Fibroblast of lung (primary cell): Measurements from ENCODE around the gene CCDC88C. TPM values are rescaled to one million over a fixed set of nuclear protein-coding genes. Genes with fewer than 3 reads are reported as not detected.

ENCODE experiments used
- DNase-seq, 2 donors: peaks; one replicate each; pipeline versions ENCODE4 v3.0.0 to v3.0.0-alpha.2; 2010; ENCODE audit warnings: low read depth in 2 of 2
- H2AFZ ChIP-seq: 2 replicates; pipeline ENCODE4 v1.5.1; 2012; ENCODE audit warnings: low read length, control low read depth, inconsistent platforms
- H3K27ac ChIP-seq: 2 replicates; pipeline ENCODE4 v1.5.1; 2011; ENCODE audit warnings: low read length, control low read depth; ENCODE audit not compliant: insufficient read depth
- H3K27me3 ChIP-seq: 2 replicates; pipeline ENCODE4 v1.5.1; 2011; ENCODE audit warnings: mild to moderate bottlenecking, low read length; ENCODE audit not compliant: control insufficient read depth, insufficient read depth
- H3K36me3 ChIP-seq: 2 replicates; pipeline ENCODE4 v1.5.1; 2011; ENCODE audit warnings: low read length; ENCODE audit not compliant: control insufficient read depth, insufficient read depth
- H3K4me1 ChIP-seq: 2 replicates; pipeline ENCODE4 v1.5.1; 2011; ENCODE audit warnings: low read length; ENCODE audit not compliant: control insufficient read depth, insufficient read depth; ENCODE audit errors: extremely low read depth
- H3K4me2 ChIP-seq: 2 replicates; pipeline ENCODE4 v1.5.1; 2011; ENCODE audit warnings: low read length, control low read depth; ENCODE audit not compliant: insufficient read depth; ENCODE audit errors: extremely low read depth
- H3K4me3 ChIP-seq, 4 experiments: fragments of 200-600 bp in 1 of 4; sonication (generic) in 1 of 4; replicated peaks in 1 of 4; 2 replicates each; pipeline ENCODE4 v1.5.1; 2011 to 2016; ENCODE audit warnings: low read length in 4 of 4, low read depth in 3 of 4, mild to moderate bottlenecking in 3 of 4, control low read depth in 2 of 4, inconsistent platforms in 1 of 4, mixed read lengths in 1 of 4; ENCODE audit not compliant: insufficient read depth in 1 of 4; ENCODE audit errors: control extremely low read depth in 1 of 4
- H3K79me2 ChIP-seq: 2 replicates; pipeline ENCODE4 v1.5.1; 2012; ENCODE audit warnings: mild to moderate bottlenecking, low read length, inconsistent platforms; ENCODE audit not compliant: control insufficient read depth, insufficient read depth
- H3K9ac ChIP-seq: 2 replicates; pipeline ENCODE4 v1.5.1; 2011; ENCODE audit warnings: mild to moderate bottlenecking, low read length, control low read depth; ENCODE audit not compliant: insufficient read depth
- H3K9me3 ChIP-seq: 2 replicates; pipeline ENCODE4 v1.5.1; 2012; ENCODE audit warnings: low read depth, low read length; ENCODE audit not compliant: control insufficient read depth, insufficient read depth
- H4K20me1 ChIP-seq: 2 replicates; pipeline ENCODE4 v1.5.1; 2011; ENCODE audit warnings: low read length; ENCODE audit not compliant: control insufficient read depth, insufficient read depth; ENCODE audit errors: extremely low read depth
- EZH2 ChIP-seq: IDR thresholded peaks from 2 replicates; pipeline ENCODE4 v1.5.1; 2012; ENCODE audit warnings: low read length, control low read depth, mild to moderate bottlenecking; ENCODE audit errors: missing control alignments
- polyA plus RNA-seq, 2 donors: library from polyadenylated mRNA; depleted of rRNA in 1 of 2; stranded (reverse) in 1 of 2; unstranded in 1 of 2; fragments of >200 nt; gene quantifications; 2 replicates each; pipeline ENCODE4 v1.2.1, GENCODE V29; 2011 to 2012; ENCODE audit warnings: missing spikeins in 1 of 2
- total RNA-seq: library from RNA; depleted of rRNA; stranded (reverse); fragments of >200 nt; gene quantifications from 2 replicates; pipeline ENCODE4 v1.2.1, GENCODE V29; 2014
- TF ChIP-seq, protein P1 (sequence below), 2 donors: IDR thresholded peaks in 1 of 2; conservative IDR thresholded peaks in 1 of 2; 1 replicate in 1 of 2; 2 replicates in 1 of 2; pipeline ENCODE4 v1.5.1; 2011 to 2012; ENCODE audit warnings: low read length in 2 of 2, control low read depth in 1 of 2, inconsistent platforms in 1 of 2, low read depth in 1 of 2, mild to moderate bottlenecking in 1 of 2

The CCDC88C gene
- total and polyA plus RNA-seq, 2 donors (not counting 1 experiment from before 2014, with no cell fraction given): 0.02 to 0.17 TPM

DNA sequence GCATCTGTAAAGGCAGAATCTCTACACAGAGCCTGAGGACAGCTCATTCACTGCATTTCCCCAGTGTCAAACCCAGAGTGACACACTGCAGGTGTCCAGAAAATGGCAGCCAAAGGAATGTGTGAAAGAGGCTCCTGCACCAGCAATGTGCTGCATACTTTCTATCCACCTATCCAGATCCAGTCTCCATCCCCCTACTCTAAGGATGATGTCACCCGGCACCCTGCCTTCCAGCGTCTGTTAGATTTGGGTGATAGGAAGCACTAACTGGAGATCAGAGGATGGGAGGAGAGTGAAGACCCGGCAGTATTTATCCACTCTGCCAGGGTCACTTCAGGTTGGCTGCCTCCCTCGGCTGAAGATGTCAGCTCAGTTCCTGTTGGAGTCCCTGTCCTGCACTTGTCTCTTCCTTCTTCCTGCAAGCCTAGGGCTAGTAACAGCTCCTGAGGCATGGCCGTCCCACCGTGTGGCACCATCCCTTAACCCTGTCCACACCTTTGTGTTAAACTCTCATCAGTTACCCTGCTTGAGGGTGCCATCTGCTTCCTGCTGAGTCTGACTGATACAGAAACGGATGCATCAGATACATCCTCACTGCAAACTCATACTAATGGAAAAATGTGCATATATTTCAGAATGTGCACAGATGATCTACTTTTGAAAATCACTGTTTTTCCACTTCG lies 160.2 kb downstream of the CCDC88C start:
- no peak for DNase-seq
- H3K4me2 ChIP-seq: no peak overlapping the region
- no peak overlapping the region for H2AFZ ChIP-seq
- H3K79me2 ChIP-seq: no peaks in the 10 kb centered on the region
- H3K4me1 ChIP-seq: no peaks in the 10 kb centered on the region
- TF ChIP-seq, protein P1, sequence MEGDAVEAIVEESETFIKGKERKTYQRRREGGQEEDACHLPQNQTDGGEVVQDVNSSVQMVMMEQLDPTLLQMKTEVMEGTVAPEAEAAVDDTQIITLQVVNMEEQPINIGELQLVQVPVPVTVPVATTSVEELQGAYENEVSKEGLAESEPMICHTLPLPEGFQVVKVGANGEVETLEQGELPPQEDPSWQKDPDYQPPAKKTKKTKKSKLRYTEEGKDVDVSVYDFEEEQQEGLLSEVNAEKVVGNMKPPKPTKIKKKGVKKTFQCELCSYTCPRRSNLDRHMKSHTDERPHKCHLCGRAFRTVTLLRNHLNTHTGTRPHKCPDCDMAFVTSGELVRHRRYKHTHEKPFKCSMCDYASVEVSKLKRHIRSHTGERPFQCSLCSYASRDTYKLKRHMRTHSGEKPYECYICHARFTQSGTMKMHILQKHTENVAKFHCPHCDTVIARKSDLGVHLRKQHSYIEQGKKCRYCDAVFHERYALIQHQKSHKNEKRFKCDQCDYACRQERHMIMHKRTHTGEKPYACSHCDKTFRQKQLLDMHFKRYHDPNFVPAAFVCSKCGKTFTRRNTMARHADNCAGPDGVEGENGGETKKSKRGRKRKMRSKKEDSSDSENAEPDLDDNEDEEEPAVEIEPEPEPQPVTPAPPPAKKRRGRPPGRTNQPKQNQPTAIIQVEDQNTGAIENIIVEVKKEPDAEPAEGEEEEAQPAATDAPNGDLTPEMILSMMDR (conservative IDR thresholded peaks at IDR 0.05 in 1 of 2, IDR thresholded peaks at IDR 0.05 in 1 of 2; ENCODE audit: low read depth in 1 of 2, low read length in 2 of 2): no peak
- no peak overlapping the region for H3K27ac ChIP-seq
- no peaks in the 10 kb centered on the region for H4K20me1 ChIP-seq
- H3K9ac ChIP-seq: no peak overlapping the region
- H3K36me3 ChIP-seq: no peaks in the 10 kb centered on the region
- no peak overlapping the region for H3K4me3 ChIP-seq
- H3K27me3 ChIP-seq: no peaks in the 10 kb centered on the region
- no peaks in the 10 kb centered on the region for H3K9me3 ChIP-seq

DNA sequence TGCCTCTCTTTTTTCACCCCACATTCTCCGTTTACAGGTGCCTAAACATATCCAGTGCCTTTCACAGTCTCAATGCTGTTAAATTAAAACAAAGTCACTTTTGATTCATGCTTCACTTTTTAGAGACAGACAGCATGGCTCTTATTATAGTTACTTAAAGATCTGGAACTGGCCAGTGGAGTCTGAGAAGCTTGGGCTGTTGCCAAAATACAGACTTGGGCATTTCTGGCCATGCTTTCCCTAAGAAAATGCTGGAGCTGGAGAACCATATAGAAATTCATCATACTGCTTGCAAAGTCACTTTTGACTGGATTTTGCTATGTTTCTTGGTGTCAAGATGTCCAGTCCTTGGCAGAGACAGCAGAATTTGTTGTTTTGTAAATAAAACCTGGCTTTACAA lies 161.0 kb downstream of the CCDC88C start:
- Histone ChIP-seq H4K20me1 (no peaks in the 10 kb centered on the region), H3K27ac (no peak overlapping the region), H3K79me2 (no peaks in the 10 kb centered on the region), H2AFZ (no peak overlapping the region), H3K9me3 (no peaks in the 10 kb centered on the region), H3K4me2 (no peak overlapping the region), H3K4me3 (no peak overlapping the region), H3K9ac (no peak overlapping the region), H3K27me3 (no peaks in the 10 kb centered on the region), H3K36me3 (no peaks in the 10 kb centered on the region), H3K4me1 (no peaks in the 10 kb centered on the region)
- TF ChIP-seq, protein P1 (conservative IDR thresholded peaks at IDR 0.05 in 1 of 2, IDR thresholded peaks at IDR 0.05 in 1 of 2; ENCODE audit: low read depth in 1 of 2, low read length in 2 of 2): no peak
- no peak for TF ChIP-seq EZH2
- no peak for DNase-seq

DNA sequence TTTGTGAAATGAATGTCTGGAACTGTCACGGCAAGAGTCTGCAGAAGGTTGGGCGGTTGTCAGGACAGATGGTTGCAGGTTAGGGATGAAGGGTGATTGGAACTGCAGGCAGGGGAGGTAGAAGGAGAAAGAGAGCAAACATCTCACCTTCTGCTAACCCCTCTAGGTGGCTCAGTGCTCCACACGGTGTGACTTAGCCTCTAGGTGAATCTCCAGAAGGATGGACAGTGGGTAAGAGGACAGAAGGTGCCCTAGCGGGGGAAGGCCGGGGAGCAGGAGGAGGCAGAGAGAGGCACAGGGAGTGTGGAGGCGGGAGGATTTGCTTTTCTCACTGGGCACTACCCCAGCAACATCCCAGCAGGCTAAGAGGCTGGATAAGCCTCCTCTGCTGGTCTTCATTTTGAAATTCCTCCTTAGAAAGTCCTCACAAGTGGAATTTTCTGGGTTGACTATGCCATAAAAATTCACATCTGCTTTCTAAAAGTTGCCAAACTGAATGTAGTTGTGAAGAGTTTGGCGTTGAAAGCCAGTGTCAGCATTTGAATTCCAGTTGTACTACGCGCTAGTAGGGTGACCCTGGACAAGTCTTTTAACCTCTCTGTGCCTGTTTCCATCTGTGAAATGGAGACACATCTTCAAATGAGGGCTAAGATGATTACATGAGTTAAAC lies 162.5 kb downstream of the CCDC88C start:
- no peaks in the 10 kb centered on the region for H3K9me3 ChIP-seq
- H3K9ac ChIP-seq: no peak overlapping the region
- no peaks in the 10 kb centered on the region for H3K27me3 ChIP-seq
- H3K4me1 ChIP-seq: peaks cover under 1% of the 10 kb centered on the region
- DNase-seq: no peak
- H3K79me2 ChIP-seq: no peaks in the 10 kb centered on the region
- no peak overlapping the region for H2AFZ ChIP-seq
- H3K4me2 ChIP-seq: no peak overlapping the region
- H3K27ac ChIP-seq: no peak overlapping the region
- H4K20me1 ChIP-seq: no peaks in the 10 kb centered on the region
- no peaks in the 10 kb centered on the region for H3K36me3 ChIP-seq
- H3K4me3 ChIP-seq: no peak overlapping the region
- no peak for TF ChIP-seq EZH2
- TF ChIP-seq, protein P1 (conservative IDR thresholded peaks at IDR 0.05 in 1 of 2, IDR thresholded peaks at IDR 0.05 in 1 of 2; ENCODE audit: low read depth in 1 of 2, low read length in 2 of 2): no peak
